DMS53 (cell line): ENCODE data around the gene PRC1.

Experiments
- DNase-seq: peaks from one replicate; lab custom pipeline; 2025; lab: John Stamatoyannopoulos, UW

Gene PRC1

GRCh38 chr15:90955624-90956273 lies 38.6 kb downstream of the PRC1 start:
- DNase-seq, result peak; percentile 73

- DNase-seq, result peak; percentile 98
These were observed 39.4 kb downstream of the PRC1 start, which contains the start of gene RCCD1 for GRCh38 chr15:90954712-90955623. Gene RCCD1, plus strand, starts transcription at chr15:90954884. Its CDS starts 1,851 bp downstream, at chr15:90956735.

DNA sequence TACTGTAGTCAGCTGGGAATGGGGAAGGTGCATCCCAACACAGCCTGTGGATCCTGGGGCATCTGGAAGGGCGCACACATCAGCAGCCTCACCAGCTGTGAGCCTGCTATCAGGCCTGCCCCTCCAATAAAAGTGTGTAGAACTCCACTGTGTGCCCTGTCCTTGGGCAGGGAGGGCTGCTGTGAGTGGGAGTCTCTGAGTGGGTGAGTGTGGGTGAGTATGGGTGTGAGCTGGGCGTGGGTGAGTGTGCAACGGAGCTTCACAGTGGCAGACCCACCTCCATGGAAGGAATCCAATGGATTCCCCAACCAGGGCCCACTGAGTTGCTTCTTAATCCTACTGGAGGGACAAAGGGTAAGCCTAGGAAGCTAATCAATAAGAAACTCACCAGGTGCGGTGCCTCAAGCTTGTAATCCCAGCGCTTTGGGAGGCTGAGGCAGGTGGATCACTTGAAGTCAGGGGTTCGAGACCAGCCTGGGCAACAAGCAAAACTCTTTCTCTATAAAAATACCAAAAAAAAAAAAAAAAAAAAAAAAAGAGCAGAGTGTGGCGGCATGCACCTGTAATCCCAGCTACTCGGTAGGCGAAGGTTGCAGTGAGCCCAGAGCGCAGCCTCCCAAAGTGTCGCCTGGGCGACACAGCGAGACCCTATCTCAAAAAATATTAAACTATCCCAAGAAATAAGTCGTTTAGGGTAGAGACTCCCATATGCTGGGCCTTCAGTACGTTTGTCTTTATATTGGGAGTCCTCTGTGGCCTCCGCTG lies 40.2 kb downstream of the PRC1 start:
- no peak for DNase-seq

DNA sequence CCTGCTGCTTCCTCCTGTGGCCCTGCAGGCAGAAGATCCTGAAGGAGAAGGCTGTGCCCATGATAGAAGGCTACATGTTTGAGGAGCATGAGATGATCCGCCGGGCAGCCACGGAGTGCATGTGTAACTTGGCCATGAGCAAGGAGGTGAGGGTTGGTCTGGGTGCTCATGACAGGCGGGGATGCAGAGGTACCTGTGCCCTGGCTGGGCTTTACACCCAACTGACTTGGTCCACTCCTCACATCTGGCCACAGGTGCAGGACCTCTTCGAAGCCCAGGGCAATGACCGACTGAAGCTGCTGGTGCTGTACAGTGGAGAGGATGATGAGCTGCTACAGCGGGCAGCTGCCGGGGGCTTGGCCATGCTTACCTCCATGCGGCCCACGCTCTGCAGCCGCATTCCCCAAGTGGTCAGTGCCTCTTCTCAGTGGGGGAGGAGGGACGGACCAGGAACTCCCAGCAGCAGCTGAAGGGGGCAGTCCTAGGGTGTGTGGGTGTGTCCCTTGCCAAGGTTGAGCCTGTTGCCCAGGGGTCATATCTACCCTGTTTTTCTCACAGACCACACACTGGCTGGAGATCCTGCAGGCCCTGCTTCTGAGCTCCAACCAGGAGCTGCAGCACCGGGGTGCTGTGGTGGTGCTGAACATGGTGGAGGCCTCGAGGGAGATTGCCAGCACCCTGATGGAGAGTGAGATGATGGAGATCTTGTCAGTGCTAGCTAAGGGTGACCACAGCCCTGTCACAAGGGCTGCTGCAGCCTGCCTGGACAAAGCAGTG lies 41.2 kb downstream of the PRC1 start:
- DNase-seq, result no peak

- DNase-seq, result no peak
These were observed 43.7 kb downstream of the PRC1 start for GRCh38 chr15:90950676-90951075.

DNA sequence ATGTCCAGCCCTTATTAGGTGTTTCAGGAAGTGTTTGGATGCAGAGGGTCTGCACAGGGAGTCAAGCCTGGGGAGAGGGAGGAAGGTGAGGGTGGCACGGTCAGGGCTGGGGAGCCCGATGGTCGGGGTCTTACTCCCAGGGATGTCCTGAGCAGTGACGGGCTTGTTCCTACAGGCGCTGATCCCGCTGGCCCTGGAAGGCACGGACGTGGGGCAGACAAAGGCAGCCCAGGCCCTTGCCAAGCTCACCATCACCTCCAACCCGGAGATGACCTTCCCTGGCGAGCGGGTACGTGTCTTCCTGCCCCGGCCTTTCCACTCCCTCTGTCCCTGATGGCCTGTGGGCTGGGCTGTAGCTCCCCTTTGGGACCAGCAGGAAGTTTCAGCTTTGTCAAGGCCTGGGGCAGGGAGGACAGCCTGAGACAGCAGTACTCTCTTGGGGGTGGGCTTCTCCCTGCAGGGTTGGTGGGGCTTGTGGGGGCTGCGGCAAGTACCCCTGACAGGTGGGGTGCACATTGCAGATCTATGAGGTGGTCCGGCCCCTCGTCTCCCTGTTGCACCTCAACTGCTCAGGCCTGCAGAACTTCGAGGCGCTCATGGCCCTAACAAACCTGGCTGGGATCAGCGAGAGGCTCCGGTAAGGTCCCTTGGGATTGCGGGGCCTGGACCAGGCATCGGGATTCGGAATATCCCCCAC lies 44.2 kb downstream of the PRC1 start:
- no peak for DNase-seq

DNA sequence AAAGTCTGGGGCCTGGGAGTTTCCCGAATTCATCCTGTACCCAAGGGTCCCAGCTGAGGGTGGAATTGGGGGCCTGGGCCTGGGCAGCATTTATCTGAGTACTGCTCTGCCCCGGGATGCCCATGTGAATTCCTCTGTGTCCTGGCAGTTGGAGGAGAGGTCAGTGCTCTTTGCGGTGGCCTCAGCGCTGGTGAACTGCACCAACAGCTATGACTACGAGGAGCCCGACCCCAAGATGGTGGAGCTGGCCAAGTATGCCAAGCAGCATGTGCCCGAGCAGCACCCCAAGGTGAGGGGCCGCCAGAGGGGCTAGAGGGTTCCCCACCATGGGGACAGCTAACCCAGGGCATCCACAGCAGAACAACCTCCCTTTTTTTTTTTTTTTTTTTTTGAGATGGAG lies 45.8 kb downstream of the PRC1 start:
- DNase-seq, result no peak

DNA sequence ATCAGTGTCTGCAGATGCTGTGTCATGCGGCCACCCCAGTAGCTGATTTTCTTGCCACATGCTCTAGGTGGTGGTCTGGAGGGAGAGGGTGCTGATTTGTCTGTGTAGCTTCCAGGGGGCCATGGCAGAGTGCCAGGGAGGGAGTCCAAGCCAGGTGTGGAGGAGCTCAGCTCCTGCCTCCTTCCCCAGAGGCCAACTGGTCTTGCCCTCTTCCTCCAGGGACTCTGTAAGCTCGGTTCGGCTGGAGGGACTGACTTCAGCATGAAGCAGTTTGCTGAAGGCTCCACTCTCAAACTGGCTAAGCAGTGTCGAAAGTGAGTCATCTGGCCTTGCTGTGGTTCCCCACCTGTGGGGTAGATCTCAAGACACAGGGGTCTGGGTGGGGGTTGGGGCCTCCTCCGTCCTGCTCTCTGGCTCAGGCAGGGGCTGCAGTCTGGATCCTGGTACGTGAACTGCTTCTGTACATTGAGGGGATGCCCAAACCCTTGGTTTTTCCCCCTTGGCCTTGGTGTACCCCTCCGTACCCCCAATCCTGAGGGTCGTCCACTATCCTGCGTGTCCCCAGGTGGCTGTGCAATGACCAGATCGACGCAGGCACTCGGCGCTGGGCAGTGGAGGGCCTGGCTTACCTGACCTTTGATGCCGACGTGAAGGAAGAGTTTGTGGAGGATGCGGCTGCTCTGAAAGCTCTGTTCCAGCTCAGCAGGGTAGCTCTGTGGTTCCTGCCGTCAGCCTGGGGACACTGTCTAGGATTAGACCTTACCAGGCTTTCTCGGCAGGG lies 46.6 kb downstream of the PRC1 start:
- no peak for DNase-seq

- no peak for DNase-seq
These were observed 47.3 kb downstream of the PRC1 start for GRCh38 chr15:90946941-90947576.

GRCh38 chr15:90946538-90946937 lies 47.8 kb downstream of the PRC1 start:
- DNase-seq, result no peak

- DNase-seq, result no peak
These were observed 49.2 kb downstream of the PRC1 start for GRCh38 chr15:90945091-90945490.

DNA sequence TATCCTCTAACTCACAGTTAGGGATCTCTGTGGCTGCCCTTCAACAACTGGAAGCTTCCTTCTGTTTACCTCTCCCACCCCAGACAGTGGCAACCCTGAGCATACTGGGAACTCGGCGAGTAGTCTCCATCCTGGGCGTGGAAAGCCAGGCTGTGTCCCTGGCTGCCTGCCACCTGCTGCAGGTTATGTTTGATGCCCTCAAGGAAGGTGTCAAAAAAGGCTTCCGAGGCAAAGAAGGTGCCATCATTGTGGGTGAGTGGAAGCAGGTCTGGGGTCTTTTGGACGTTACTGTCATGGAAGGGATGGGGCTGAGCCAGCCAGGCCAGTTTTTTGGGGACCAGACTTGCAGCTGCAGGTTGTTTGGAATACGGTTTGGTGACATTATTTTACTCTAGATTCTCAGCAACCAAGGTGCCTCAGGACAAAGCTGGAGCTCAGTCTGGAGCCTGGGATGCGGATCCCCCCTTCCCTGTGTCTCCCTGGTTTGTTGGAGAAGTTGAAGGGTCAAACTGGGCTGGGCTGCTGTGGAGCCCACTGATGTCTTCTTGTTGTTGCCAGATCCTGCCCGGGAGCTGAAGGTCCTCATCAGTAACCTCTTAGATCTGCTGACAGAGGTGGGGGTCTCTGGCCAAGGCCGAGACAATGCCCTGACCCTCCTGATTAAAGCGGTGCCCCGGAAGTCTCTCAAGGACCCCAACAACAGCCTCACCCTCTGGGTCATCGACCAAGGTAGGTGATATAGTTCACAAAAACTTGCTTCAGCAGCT lies 51.8 kb downstream of the PRC1 start:
- no peak for DNase-seq

DNA sequence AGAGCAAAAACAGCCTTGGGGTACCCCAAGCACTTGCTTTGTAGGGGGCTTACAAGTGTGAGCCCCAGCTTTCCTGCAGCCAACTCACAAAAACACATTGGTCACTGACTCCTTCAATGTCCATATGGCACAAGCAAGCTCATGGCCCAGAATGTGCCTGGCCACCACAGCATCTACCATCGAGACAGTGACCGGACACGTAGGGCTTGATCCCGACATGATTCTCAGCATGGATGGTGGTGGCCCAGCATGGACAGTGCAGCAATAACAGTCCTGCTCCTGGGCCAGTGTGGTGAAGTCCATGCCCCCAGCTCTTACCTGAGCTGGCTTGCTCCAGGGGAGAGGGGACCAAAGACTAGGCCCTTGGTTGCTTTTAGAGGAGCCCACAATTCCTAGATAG lies 53.3 kb downstream of the PRC1 start:
- no peak for DNase-seq

GRCh38 chr15:90939756-90940155 lies 54.6 kb downstream of the PRC1 start:
- DNase-seq, result no peak

- DNase-seq, result no peak
These were observed 56.1 kb downstream of the PRC1 start for GRCh38 chr15:90938261-90938660.

DNA sequence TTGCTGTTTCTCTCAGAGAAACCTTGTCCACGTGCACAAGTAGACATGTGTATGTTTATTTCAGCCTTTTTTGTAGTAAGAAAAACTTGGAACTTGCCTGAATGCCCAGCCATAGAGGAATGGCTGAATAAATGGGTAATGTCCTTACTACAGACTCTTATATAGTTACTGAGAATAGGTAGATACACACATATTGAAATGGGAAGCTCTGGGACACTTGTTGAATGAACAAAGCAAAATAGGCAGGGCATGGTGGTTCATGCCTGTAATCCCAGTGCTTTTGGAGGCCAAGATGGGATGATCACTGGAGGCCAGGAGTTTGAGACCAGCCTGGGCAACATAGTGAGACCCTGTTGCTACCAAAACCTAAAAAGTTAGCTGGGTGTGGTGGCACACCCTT lies 57.5 kb downstream of the PRC1 start:
- no peak for DNase-seq

GRCh38 chr15:90934949-90935751 lies 59.2 kb downstream of the PRC1 start, which contains the start of gene UNC45A:
Gene UNC45A, plus strand, starts transcription at chr15:90935285. Its CDS starts 40 bp downstream, at chr15:90935325.
- peak; percentile 95 for DNase-seq
